WTC11 (cell line): ENCODE results near the gene IL1RAP. TPM values are rescaled to one million over a fixed set of nuclear protein-coding genes. Genes with fewer than 3 reads are reported as not detected.

Experiments used
- ATAC-seq: fragments of 200-7000 bp; cut with Tn5 transposase; 2 replicates; pipeline ENCODE4 v1.10.0; 2021; ENCODE audit warnings: mild to moderate bottlenecking, moderate library complexity
- CTCF ChIA-PET: fragments of 300-600 bp; sonication (Branson Sonifier 250); formaldehyde crosslinking; loops from one replicate; lab custom pipeline; 2021; ENCODE audit warnings: antibody characterized with exemption; lab: Charles Lee
- POLR2A ChIA-PET: fragments of 350-600 bp; sonication (Branson Sonifier 250); formaldehyde crosslinking; loops from one replicate; lab custom pipeline; 2021; ENCODE audit warnings: antibody characterized with exemption; lab: Charles Lee
- DNase-seq: peaks from one replicate; pipeline ENCODE4 v3.0.0; 2021; ENCODE audit warnings: low spot score
- H3K27ac Mint-ChIP-seq: 2 replicates; pipeline ENCODE4 v1.8.0; 2021; ENCODE audit warnings: mixed read lengths
- H3K27me3 Mint-ChIP-seq: 2 replicates; pipeline ENCODE4 v1.8.0; 2021; ENCODE audit warnings: low read depth, mild to moderate bottlenecking, moderate library complexity, mixed read lengths
- H3K36me3 Mint-ChIP-seq: 2 replicates; pipeline ENCODE4 v1.8.0; 2021; ENCODE audit warnings: mixed read lengths
- H3K4me1 Mint-ChIP-seq: 2 replicates; pipeline ENCODE4 v1.8.0; 2022; ENCODE audit warnings: mixed read lengths
- H3K4me3 Mint-ChIP-seq: 2 replicates; pipeline ENCODE4 v1.8.0; 2021; ENCODE audit warnings: mild to moderate bottlenecking, moderate library complexity, mixed read lengths
- H3K9me3 Mint-ChIP-seq: 2 replicates; pipeline ENCODE4 v1.8.0; 2021; ENCODE audit warnings: mixed read lengths
- ATF1 ChIP-seq: sonication (generic); formaldehyde crosslinking; IDR thresholded peaks from 2 replicates; pipeline ENCODE4 v1.8.1; 2023; ENCODE audit warnings: mild to moderate bottlenecking, moderate library complexity, missing genetic modification reagents
- ETV6 ChIP-seq: sonication (generic); formaldehyde crosslinking; IDR thresholded peaks from 2 replicates; pipeline ENCODE4 v1.8.1; 2022; ENCODE audit warnings: mild to moderate bottlenecking, missing genetic modification reagents
- FOXJ3 ChIP-seq: sonication (generic); formaldehyde crosslinking; IDR thresholded peaks from 2 replicates; pipeline ENCODE4 v1.9.0; 2021; ENCODE audit warnings: missing genetic modification reagents, mild to moderate bottlenecking, borderline replicate concordance
- HMGA2 ChIP-seq: fragments of 250-450 bp; sonication (Bioruptor Pico); IDR thresholded peaks from 2 replicates; pipeline ENCODE4 v1.4.0; 2021; ENCODE audit warnings: mild to moderate bottlenecking, moderate library complexity
- IRF2 ChIP-seq: sonication (generic); formaldehyde crosslinking; IDR thresholded peaks from 2 replicates; pipeline ENCODE4 v1.8.0; 2022; ENCODE audit warnings: low read depth, missing genetic modification reagents, borderline replicate concordance
- NFATC4 ChIP-seq: fragments of 250-450 bp; sonication (Bioruptor Pico); IDR thresholded peaks from 2 replicates; pipeline ENCODE4 v1.9.0; 2021; ENCODE audit warnings: mild to moderate bottlenecking
- NFE2L1 ChIP-seq: sonication (generic); formaldehyde crosslinking; IDR thresholded peaks from 2 replicates; pipeline ENCODE4 v1.8.1; 2023; ENCODE audit warnings: missing genetic modification reagents
- SMAD3 ChIP-seq: sonication (generic); formaldehyde crosslinking; IDR thresholded peaks from 2 replicates; pipeline ENCODE4 v1.8.0; 2022; ENCODE audit warnings: missing genetic modification reagents, mild to moderate bottlenecking, borderline replicate concordance
- SMAD4 ChIP-seq: sonication (generic); formaldehyde crosslinking; IDR thresholded peaks from 2 replicates; pipeline ENCODE4 v1.8.0; 2022; ENCODE audit warnings: mild to moderate bottlenecking, missing genetic modification reagents
- SP1 ChIP-seq: sonication (generic); formaldehyde crosslinking; conservative IDR thresholded peaks from 2 replicates; pipeline ENCODE4 v1.8.1; 2022; ENCODE audit warnings: missing genetic modification reagents
- TCF7 ChIP-seq: sonication (generic); formaldehyde crosslinking; IDR thresholded peaks from 2 replicates; pipeline ENCODE4 v1.8.0; 2022; ENCODE audit warnings: mild to moderate bottlenecking, low read depth, missing genetic modification reagents, moderate library complexity
- ZNF121 ChIP-seq: sonication (generic); formaldehyde crosslinking; IDR thresholded peaks from 2 replicates; pipeline ENCODE4 v1.8.0; 2023; ENCODE audit warnings: missing genetic modification reagents
- ZNF138 ChIP-seq: sonication (generic); formaldehyde crosslinking; conservative IDR thresholded peaks from 2 replicates; pipeline ENCODE4 v1.8.1; 2022; ENCODE audit warnings: mild to moderate bottlenecking, moderate library complexity, missing genetic modification reagents
- ZNF396 ChIP-seq: fragments of 250-450 bp; sonication (Bioruptor Pico); IDR thresholded peaks from 2 replicates; pipeline ENCODE4 v1.8.0; 2021; ENCODE audit warnings: mild to moderate bottlenecking, moderate library complexity, borderline replicate concordance
- ZNF671 ChIP-seq: fragments of 250-450 bp; sonication (Bioruptor Pico); IDR thresholded peaks from 2 replicates; pipeline ENCODE4 v1.8.0; 2021; ENCODE audit warnings: mild to moderate bottlenecking
- total RNA-seq: library from RNA; stranded (reverse); gene quantifications from 3 replicates; pipeline ENCODE4 v1.2.3, GENCODE V29; 2021
- TF ChIP-seq, protein P1 (sequence below): sonication (generic); formaldehyde crosslinking; IDR thresholded peaks from 2 replicates; pipeline ENCODE4 v1.8.1; 2022; ENCODE audit warnings: mild to moderate bottlenecking, moderate library complexity, missing genetic modification reagents
- TF ChIP-seq, protein P2 (sequence below): fragments of 250-450 bp; sonication (Bioruptor Pico); IDR thresholded peaks from 2 replicates; pipeline ENCODE4 v1.9.0; 2021; ENCODE audit warnings: moderate library complexity, mild to moderate bottlenecking, inconsistent platforms, borderline replicate concordance
- TF ChIP-seq, protein P3 (sequence below): sonication (generic); formaldehyde crosslinking; IDR thresholded peaks from 2 replicates; pipeline ENCODE4 v1.8.1; 2022; ENCODE audit warnings: low read depth, missing genetic modification reagents, borderline replicate concordance
- TF ChIP-seq, protein P4 (sequence below): fragments of 250-450 bp; sonication (Bioruptor Pico); IDR thresholded peaks from 2 replicates; pipeline ENCODE4 v2.1.2; 2022; ENCODE audit warnings: mild to moderate bottlenecking, moderate library complexity
- TF ChIP-seq, protein P5 (sequence below): sonication (generic); formaldehyde crosslinking; IDR thresholded peaks from 2 replicates; pipeline ENCODE4 v1.8.1; 2023; ENCODE audit warnings: mild to moderate bottlenecking, missing genetic modification reagents, moderate library complexity
- TF ChIP-seq, protein P6 (sequence below): fragments of 200-600 bp; IDR thresholded peaks from 2 replicates; pipeline ENCODE4 v1.8.0; 2022; ENCODE audit warnings: antibody characterized with exemption
- TF ChIP-seq, protein P7 (sequence below): sonication (generic); formaldehyde crosslinking; IDR thresholded peaks from 2 replicates; pipeline ENCODE4 v1.8.1; 2023; ENCODE audit warnings: mild to moderate bottlenecking, missing genetic modification reagents

IL1RAP gene
- total RNA-seq, 1 experiment from 2014 or later = 4.5 TPM

DNA sequence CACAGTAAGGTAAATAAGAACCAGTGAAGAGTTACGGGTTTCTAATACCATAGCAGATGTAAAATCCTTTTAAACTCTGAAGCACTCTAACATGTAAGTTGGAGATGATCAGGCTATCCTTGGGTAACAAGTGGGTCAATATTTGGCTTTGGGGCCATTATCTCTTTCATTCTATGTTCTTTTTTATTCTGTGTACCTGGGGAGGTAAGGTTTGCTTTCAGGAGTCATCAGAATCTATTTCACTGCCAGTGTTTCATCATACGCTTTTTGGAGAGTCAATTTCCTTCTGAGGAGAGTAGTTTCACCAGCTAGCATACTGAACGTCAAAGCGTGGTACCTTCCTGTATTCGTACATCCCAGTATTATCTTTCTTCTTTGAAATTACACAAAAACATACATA, 182.1 kb downstream of the IL1RAP start:
- TF ChIP-seq, protein P1, sequence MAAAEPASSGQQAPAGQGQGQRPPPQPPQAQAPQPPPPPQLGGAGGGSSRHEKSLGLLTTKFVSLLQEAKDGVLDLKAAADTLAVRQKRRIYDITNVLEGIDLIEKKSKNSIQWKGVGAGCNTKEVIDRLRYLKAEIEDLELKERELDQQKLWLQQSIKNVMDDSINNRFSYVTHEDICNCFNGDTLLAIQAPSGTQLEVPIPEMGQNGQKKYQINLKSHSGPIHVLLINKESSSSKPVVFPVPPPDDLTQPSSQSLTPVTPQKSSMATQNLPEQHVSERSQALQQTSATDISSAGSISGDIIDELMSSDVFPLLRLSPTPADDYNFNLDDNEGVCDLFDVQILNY (CRISPR knock-in tag) = no peak
- TF ChIP-seq, protein P2, sequence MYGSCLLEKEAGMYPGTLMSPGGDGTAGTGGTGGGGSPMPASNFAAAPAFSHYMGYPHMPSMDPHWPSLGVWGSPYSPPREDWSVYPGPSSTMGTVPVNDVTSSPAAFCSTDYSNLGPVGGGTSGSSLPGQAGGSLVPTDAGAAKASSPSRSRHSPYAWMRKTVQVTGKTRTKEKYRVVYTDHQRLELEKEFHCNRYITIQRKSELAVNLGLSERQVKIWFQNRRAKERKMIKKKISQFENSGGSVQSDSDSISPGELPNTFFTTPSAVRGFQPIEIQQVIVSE = no peak
- TF ChIP-seq, protein P3, sequence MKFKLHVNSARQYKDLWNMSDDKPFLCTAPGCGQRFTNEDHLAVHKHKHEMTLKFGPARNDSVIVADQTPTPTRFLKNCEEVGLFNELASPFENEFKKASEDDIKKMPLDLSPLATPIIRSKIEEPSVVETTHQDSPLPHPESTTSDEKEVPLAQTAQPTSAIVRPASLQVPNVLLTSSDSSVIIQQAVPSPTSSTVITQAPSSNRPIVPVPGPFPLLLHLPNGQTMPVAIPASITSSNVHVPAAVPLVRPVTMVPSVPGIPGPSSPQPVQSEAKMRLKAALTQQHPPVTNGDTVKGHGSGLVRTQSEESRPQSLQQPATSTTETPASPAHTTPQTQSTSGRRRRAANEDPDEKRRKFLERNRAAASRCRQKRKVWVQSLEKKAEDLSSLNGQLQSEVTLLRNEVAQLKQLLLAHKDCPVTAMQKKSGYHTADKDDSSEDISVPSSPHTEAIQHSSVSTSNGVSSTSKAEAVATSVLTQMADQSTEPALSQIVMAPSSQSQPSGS (CRISPR knock-in tag) = no peak
- TF ChIP-seq TCF7 (CRISPR knock-in tag) (no peak), ZNF396 (CRISPR knock-in tag) (no peak), SMAD4 (CRISPR knock-in tag) (no peak), NFATC4 (CRISPR knock-in tag) (no peak), HMGA2 (no peak), ETV6 (no peak), ZNF121 (no peak), NFE2L1 (CRISPR knock-in tag) (no peak), ATF1 (CRISPR knock-in tag) (no peak), SMAD3 (CRISPR knock-in tag) (no peak)
- TF ChIP-seq, protein P4, sequence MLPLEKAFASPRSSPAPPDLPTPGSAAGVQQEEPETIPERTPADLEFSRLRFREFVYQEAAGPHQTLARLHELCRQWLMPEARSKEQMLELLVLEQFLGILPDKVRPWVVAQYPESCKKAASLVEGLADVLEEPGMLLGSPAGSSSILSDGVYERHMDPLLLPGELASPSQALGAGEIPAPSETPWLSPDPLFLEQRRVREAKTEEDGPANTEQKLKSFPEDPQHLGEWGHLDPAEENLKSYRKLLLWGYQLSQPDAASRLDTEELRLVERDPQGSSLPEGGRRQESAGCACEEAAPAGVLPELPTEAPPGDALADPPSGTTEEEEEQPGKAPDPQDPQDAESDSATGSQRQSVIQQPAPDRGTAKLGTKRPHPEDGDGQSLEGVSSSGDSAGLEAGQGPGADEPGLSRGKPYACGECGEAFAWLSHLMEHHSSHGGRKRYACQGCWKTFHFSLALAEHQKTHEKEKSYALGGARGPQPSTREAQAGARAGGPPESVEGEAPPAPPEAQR (CRISPR knock-in tag) = no peak
- TF ChIP-seq, protein P5, sequence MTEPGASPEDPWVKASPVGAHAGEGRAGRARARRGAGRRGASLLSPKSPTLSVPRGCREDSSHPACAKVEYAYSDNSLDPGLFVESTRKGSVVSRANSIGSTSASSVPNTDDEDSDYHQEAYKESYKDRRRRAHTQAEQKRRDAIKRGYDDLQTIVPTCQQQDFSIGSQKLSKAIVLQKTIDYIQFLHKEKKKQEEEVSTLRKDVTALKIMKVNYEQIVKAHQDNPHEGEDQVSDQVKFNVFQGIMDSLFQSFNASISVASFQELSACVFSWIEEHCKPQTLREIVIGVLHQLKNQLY (CRISPR knock-in tag) = no peak
- TF ChIP-seq, protein P6, sequence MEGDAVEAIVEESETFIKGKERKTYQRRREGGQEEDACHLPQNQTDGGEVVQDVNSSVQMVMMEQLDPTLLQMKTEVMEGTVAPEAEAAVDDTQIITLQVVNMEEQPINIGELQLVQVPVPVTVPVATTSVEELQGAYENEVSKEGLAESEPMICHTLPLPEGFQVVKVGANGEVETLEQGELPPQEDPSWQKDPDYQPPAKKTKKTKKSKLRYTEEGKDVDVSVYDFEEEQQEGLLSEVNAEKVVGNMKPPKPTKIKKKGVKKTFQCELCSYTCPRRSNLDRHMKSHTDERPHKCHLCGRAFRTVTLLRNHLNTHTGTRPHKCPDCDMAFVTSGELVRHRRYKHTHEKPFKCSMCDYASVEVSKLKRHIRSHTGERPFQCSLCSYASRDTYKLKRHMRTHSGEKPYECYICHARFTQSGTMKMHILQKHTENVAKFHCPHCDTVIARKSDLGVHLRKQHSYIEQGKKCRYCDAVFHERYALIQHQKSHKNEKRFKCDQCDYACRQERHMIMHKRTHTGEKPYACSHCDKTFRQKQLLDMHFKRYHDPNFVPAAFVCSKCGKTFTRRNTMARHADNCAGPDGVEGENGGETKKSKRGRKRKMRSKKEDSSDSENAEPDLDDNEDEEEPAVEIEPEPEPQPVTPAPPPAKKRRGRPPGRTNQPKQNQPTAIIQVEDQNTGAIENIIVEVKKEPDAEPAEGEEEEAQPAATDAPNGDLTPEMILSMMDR = no peak
- CTCF ChIA-PET = interaction anchor here (1.4 kb wide), 1 partner anchor 143 kb away, joined by 3 read pairs; no protein-coding TSS in a partner anchor
- DNase-seq (no peak), ATAC-seq (no peak)
- Mint-ChIP-seq H3K27ac (no peak overlapping the region), H3K4me1 (peaks cover 6% of the 10 kb centered on the region), H3K36me3 (no peaks in the 10 kb centered on the region), H3K9me3 (peaks cover 16% of the 10 kb centered on the region), H3K27me3 (no peaks in the 10 kb centered on the region), H3K4me3 (no peak overlapping the region)
- POLR2A ChIA-PET = no interaction called here

DNA sequence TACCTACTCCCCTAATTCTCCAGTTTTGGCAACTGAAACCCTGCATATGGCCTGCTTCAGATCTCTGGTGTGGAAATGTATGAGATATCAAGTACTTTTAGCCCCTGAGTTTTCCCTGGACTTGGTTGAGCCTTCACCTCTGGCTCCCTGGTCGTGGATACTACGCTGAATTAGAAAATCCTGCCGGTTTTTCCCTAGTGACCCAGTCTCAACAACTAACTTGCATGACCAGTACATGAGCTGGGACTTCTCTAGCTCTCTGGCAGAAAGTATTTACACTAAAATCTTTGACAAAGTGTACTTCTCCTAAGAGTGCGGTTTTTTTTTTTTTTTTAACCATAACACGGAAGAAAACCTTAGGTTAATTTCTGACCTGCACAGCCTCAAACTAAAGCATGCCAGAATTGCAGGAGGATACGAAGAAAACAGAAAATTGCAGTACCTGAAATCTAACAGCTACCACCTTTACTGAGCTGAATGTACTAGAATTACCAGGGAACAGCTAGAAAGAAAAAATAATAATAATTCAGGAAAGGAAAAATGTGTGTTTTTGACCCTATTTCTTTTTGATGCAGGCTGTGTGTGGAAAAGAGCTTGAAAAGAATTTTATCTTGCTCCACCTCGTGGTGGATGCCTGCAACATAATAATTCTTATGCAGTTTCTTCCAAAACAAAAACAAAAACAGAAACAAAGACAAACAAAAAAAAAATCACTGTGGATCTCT, 183.1 kb downstream of the IL1RAP start:
- POLR2A ChIA-PET = no interaction called here
- Mint-ChIP-seq H3K4me1 (peaks cover 6% of the 10 kb centered on the region), H3K4me3 (no peak overlapping the region), H3K36me3 (no peaks in the 10 kb centered on the region), H3K9me3 (peaks cover 16% of the 10 kb centered on the region), H3K27ac (no peak overlapping the region), H3K27me3 (no peaks in the 10 kb centered on the region)
- ATAC-seq = peak; percentile 50
- TF ChIP-seq ZNF138 (CRISPR knock-in tag) = no peak
- no peak for TF ChIP-seq ZNF671 (CRISPR knock-in tag)
- TF ChIP-seq FOXJ3 = no peak
- TF ChIP-seq, protein P7, sequence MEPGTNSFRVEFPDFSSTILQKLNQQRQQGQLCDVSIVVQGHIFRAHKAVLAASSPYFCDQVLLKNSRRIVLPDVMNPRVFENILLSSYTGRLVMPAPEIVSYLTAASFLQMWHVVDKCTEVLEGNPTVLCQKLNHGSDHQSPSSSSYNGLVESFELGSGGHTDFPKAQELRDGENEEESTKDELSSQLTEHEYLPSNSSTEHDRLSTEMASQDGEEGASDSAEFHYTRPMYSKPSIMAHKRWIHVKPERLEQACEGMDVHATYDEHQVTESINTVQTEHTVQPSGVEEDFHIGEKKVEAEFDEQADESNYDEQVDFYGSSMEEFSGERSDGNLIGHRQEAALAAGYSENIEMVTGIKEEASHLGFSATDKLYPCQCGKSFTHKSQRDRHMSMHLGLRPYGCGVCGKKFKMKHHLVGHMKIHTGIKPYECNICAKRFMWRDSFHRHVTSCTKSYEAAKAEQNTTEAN (CRISPR knock-in tag) = no peak
- TF ChIP-seq SP1 = no peak
- TF ChIP-seq, protein P6 = 0 out of 2 replicates have a peak, but pooled peaks have one; percentile 17
- TF ChIP-seq IRF2 (CRISPR knock-in tag) = no peak
- DNase-seq = no peak
- CTCF ChIA-PET = interaction anchor here (0.6 to 1.4 kb wide), 13 partner anchors 11 to 715 kb away, joined by 3 to 6 read pairs (median 4); partner anchors contain the start of genes CLDN1 and IL1RAP
